Hepatocyte (in vitro differentiated cells): ENCODE results near the gene F8.

ENCODE experiments used
- EZH2 ChIP-seq: fragments of 200-600 bp; sonication (generic); IDR thresholded peaks from 2 replicates; pipeline ENCODE4 v1.6.1; 2016; ENCODE audit warnings: antibody characterized with exemption, mild to moderate bottlenecking, borderline replicate concordance
- TF ChIP-seq, protein P1 (sequence below): fragments of 200-600 bp; sonication (generic); IDR thresholded peaks from 2 replicates; pipeline ENCODE4 v1.5.1; 2016; ENCODE audit warnings: antibody characterized with exemption, mild to moderate bottlenecking; ENCODE audit not compliant: poor library complexity

GRCh38 chrX:154824638-154825037 is 197.9 kb downstream of the F8 start:
- TF ChIP-seq, protein P1, sequence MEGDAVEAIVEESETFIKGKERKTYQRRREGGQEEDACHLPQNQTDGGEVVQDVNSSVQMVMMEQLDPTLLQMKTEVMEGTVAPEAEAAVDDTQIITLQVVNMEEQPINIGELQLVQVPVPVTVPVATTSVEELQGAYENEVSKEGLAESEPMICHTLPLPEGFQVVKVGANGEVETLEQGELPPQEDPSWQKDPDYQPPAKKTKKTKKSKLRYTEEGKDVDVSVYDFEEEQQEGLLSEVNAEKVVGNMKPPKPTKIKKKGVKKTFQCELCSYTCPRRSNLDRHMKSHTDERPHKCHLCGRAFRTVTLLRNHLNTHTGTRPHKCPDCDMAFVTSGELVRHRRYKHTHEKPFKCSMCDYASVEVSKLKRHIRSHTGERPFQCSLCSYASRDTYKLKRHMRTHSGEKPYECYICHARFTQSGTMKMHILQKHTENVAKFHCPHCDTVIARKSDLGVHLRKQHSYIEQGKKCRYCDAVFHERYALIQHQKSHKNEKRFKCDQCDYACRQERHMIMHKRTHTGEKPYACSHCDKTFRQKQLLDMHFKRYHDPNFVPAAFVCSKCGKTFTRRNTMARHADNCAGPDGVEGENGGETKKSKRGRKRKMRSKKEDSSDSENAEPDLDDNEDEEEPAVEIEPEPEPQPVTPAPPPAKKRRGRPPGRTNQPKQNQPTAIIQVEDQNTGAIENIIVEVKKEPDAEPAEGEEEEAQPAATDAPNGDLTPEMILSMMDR: no peak
- no peak for TF ChIP-seq EZH2
